ENCODE data around the gene JPH4. TPM values are rescaled to one million over a fixed set of nuclear protein-coding genes. Genes with fewer than 3 reads are reported as not detected.
A peak's percentile ranks its signal among the peaks of the same experiment; 100 is the strongest.

JPH4 gene
- total RNA-seq, 1 donor from 2014 or later, result 5.1 TPM

- no peak for DNase-seq
- intact Hi-C loops (cut with DNase I), result no loop called here
Measured at GRCh38 chr14:23580152-23580926, 1.7 kb upstream of the JPH4 start.

DNA sequence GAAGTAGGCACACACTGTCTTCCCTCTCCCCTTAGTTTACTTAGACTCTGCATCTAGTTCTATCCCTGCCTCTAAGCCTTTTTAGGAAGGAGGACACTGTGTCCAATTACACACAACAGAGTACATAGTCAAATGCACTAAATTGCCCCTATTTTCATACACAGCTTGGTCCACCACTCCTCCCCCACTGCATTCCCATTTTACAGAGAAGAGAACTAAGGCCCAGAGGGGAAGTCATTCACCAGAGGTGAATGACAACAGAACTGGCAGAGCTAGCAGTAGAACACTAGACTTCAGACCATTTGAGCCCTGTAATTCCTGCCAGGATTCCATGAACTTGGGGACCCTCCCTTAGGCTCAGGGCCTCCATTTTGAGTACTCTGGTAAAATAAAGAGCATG, 1.1 kb upstream of the JPH4 start:
- Histone ChIP-seq H3K36me3 (no peaks in the 10 kb centered on the region), H3K4me3 (no peak overlapping the region), H3K27me3 (ENCODE audit: low read depth) (peaks cover 41% of the 10 kb centered on the region), H3K4me1 (peaks cover 15% of the 10 kb centered on the region), H3K27ac (no peak overlapping the region), H3K9me3 (no peaks in the 10 kb centered on the region)
- DNase-seq, result no peak
- TF ChIP-seq, protein P1, sequence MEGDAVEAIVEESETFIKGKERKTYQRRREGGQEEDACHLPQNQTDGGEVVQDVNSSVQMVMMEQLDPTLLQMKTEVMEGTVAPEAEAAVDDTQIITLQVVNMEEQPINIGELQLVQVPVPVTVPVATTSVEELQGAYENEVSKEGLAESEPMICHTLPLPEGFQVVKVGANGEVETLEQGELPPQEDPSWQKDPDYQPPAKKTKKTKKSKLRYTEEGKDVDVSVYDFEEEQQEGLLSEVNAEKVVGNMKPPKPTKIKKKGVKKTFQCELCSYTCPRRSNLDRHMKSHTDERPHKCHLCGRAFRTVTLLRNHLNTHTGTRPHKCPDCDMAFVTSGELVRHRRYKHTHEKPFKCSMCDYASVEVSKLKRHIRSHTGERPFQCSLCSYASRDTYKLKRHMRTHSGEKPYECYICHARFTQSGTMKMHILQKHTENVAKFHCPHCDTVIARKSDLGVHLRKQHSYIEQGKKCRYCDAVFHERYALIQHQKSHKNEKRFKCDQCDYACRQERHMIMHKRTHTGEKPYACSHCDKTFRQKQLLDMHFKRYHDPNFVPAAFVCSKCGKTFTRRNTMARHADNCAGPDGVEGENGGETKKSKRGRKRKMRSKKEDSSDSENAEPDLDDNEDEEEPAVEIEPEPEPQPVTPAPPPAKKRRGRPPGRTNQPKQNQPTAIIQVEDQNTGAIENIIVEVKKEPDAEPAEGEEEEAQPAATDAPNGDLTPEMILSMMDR (IDR thresholded peaks at IDR 0.05), result no peak
- intact Hi-C loops (cut with DNase I), result no loop called here
- no peak for ATAC-seq

More at GRCh38 chr14:23580152-23580926, 1.7 kb upstream of the JPH4 start:
- ATAC-seq, result no peak
- no peaks in the 10 kb centered on the region for H3K9me3 ChIP-seq
- H3K4me1 ChIP-seq, result peaks cover 15% of the 10 kb centered on the region
- H3K36me3 ChIP-seq, result no peaks in the 10 kb centered on the region
- TF ChIP-seq, protein P1 (IDR thresholded peaks at IDR 0.05), result no peak
- no peak overlapping the region for H3K27ac ChIP-seq
- H3K27me3 ChIP-seq (ENCODE audit: low read depth), result peaks cover 35% of the 10 kb centered on the region
- H3K4me3 ChIP-seq, result no peak overlapping the region

DNA sequence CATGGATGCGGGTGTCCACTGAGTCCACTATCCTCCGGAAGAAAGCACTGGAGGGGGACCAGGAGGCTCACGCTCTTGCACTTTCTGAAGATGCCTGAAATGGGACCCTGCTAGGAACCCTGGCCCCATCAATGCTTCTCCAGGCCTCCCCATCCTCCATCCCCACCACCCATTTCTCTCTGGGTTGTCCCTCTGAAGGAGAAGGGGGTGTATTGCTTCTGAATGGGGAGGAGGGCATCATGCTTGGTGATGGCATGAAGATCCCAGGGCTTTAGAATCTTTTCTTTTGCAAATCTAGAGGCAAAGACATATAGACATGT, 681 bp upstream of the JPH4 start:
- no peak for DNase-seq
- H3K36me3 ChIP-seq, result no peaks in the 10 kb centered on the region
- intact Hi-C loops (cut with DNase I), result no loop called here
- peaks cover 15% of the 10 kb centered on the region for H3K4me1 ChIP-seq
- no peak overlapping the region for H3K4me3 ChIP-seq
- H3K27me3 ChIP-seq (ENCODE audit: low read depth), result peaks cover 45% of the 10 kb centered on the region
- no peaks in the 10 kb centered on the region for H3K9me3 ChIP-seq
- H3K27ac ChIP-seq, result no peak overlapping the region
- TF ChIP-seq, protein P1 (IDR thresholded peaks at IDR 0.05), result no peak
- ATAC-seq, result no peak

DNA sequence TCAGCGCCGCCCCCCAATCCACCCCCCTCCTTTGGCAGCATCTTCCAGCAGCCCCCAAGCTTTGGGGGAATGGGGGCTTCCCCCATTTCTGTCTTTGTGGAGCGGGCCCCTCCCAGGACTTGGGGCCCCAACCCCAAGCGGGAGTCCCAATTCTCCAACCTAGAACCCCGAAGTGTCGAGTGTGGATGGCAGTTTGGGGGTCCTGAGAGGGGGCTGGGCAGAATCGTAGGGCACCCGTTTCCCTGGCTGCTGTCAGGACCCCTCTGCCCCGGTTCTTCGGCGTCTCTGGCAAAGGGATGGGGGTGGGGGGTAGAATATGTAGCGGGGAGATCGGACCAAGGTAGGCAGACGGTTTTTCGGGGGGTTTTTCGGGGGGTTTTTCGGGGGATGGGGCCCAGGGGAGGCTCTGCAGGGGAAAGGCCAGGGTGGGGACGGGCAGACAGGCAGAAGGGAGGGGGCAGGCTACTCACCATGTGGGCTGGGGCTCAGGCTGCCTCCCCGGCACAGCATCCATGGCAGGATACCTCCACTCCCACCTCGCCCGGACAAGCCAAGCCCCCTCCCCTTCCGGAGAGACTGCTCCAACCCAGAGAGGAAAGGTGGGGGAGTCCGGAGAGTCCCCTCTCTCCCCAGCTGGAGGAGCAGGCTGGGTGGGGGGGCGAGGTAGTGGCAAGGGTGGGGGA, 739 bp downstream of the JPH4 start:
- no peaks in the 10 kb centered on the region for H3K9me3 ChIP-seq
- H3K27ac ChIP-seq, result no peak overlapping the region
- H3K4me3 ChIP-seq, result peak overlapping the region; percentile 36
- intact Hi-C loops (cut with DNase I), result no loop called here
- H3K27me3 ChIP-seq (ENCODE audit: low read depth), result peaks cover 45% of the 10 kb centered on the region
- DNase-seq, result no peak
- TF ChIP-seq, protein P1 (IDR thresholded peaks at IDR 0.05), result no peak
- H3K36me3 ChIP-seq, result no peaks in the 10 kb centered on the region
- no peak for ATAC-seq
- H3K4me1 ChIP-seq, result peaks cover 15% of the 10 kb centered on the region

DNA sequence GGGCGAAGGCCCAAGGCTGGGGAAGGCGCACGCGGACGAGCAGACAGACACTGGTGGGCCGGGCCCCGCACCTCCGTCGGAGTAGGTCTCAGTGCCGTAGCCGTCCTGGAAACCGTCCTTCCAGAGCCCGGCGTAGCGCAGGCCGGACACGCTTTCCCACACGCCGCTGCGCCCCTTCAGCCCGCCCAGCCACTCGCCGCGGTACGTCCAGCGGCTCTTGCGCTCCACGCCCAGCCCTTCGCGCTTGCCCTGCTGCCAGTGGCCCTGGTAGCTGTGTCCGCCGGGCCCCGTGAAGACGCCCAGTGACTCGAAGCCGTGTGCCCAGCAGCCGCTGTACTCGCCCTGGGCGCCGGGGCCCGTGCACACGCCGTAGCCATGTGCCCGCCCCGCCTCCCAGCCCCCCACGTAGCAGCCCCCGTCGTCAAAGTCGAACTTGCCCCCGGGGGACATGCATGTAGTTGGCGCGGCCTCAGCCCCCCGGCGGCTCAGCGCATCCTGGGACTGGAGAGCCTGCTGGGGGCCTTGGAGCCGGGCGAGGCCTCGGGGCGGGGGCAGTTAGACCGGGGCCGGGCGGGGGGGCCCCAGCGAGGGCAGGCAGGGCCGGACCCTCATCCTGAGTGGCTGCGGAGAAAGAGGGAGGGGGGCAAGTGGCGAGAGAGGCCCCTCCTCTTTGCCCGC, 1.4 kb downstream of the JPH4 start:
- ATAC-seq (peak; percentile 62 to 69), DNase-seq (no peak)
- Histone ChIP-seq H3K4me1 (peaks cover 15% of the 10 kb centered on the region), H3K27ac (no peak overlapping the region), H3K9me3 (no peaks in the 10 kb centered on the region), H3K36me3 (no peaks in the 10 kb centered on the region), H3K4me3 (peak overlapping the region; percentile 36), H3K27me3 (ENCODE audit: low read depth) (peaks cover 45% of the 10 kb centered on the region)
- intact Hi-C loops (cut with DNase I), result no loop called here
- TF ChIP-seq, protein P1 (IDR thresholded peaks at IDR 0.05), result no peak
